SJCRH30 (cell line): ENCODE results near the gene SPINDOC. TPM values are rescaled to one million over a fixed set of nuclear protein-coding genes. Genes with fewer than 3 reads are reported as not detected.
"Not testable (repeated sequence)": the region's sequence is repeated elsewhere in the genome, so short reads cannot be mapped to it uniquely, and the experiment has no call there.

Source experiments
- DNase-seq, 2 experiments: peaks; one replicate each; pipeline ENCODE4 v3.0.0-alpha.2; 2015 to 2020
- H3K27ac ChIP-seq: fragments of 250-450 bp; sonication (Bioruptor Pico); 2 replicates; pipeline ENCODE4 v1.5.1; 2020; ENCODE audit warnings: mild to moderate bottlenecking, moderate library complexity
- H3K27me3 ChIP-seq: fragments of 250-450 bp; sonication (Bioruptor Pico); 2 replicates; pipeline ENCODE4 v1.5.1; 2020; ENCODE audit warnings: mild to moderate bottlenecking, moderate library complexity
- H3K36me3 ChIP-seq: fragments of 250-450 bp; sonication (Bioruptor Pico); 2 replicates; pipeline ENCODE4 v1.5.1; 2020; ENCODE audit warnings: mild to moderate bottlenecking, moderate library complexity
- H3K4me1 ChIP-seq: fragments of 250-450 bp; sonication (Bioruptor Pico); 2 replicates; pipeline ENCODE4 v1.5.1; 2020; ENCODE audit warnings: mild to moderate bottlenecking, moderate library complexity
- H3K4me3 ChIP-seq: fragments of 250-450 bp; sonication (Bioruptor Pico); 2 replicates; pipeline ENCODE4 v1.5.1; 2020; ENCODE audit warnings: mild to moderate bottlenecking, moderate library complexity
- H3K9me3 ChIP-seq: fragments of 250-450 bp; sonication (Bioruptor Pico); replicated peaks from 2 replicates; pipeline ENCODE4 v1.5.1; 2020; ENCODE audit warnings: mild to moderate bottlenecking, moderate library complexity
- total RNA-seq: library from RNA; depleted of rRNA; stranded (reverse); fragments of >200 nt; shearing (Covaris generic); gene quantifications from 2 replicates; pipeline ENCODE4 v1.2.3, GENCODE V29; 2014

The SPINDOC gene
- total RNA-seq, 1 experiment from 2014 or later, result 63.7 TPM

GRCh38 chr11:63847363-63847762 lies 34.1 kb downstream of the SPINDOC start:
- DNase-seq, result no peak
- Histone ChIP-seq H3K4me1 (no peaks in the 10 kb centered on the region), H3K9me3 (no peaks in the 10 kb centered on the region), H3K4me3 (no peak overlapping the region), H3K36me3 (peaks cover 6% of the 10 kb centered on the region; the same call in 1 of the 2 replicates), H3K27me3 (no peaks in the 10 kb centered on the region), H3K27ac (no peak overlapping the region)

DNA sequence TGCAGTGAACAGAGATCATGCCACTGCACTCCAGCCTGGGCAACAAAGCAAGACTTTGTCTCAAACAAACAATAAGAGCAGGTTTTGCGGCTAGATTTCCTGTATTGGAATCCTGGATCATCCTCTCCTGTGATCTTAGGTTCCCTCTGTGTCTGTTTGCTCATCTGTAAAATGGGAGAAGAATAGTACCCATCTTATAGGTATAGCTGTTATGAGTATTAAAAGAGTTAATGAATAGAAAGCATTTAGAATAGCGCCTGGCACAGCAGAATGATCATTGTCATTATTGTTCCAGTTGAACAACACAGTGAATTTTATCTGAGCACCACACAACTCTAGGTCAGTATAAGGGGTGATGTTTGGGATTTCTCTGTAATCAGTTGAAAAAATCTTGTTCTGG lies 36.4 kb downstream of the SPINDOC start:
- Histone ChIP-seq H3K9me3 (no peaks in the 10 kb centered on the region), H3K4me3 (no peak overlapping the region), H3K27ac (no peak overlapping the region), H3K27me3 (no peaks in the 10 kb centered on the region), H3K36me3 (peaks cover 3% of the 10 kb centered on the region; the same call in 1 of the 2 replicates), H3K4me1 (no peaks in the 10 kb centered on the region)
- DNase-seq, result no peak

DNA sequence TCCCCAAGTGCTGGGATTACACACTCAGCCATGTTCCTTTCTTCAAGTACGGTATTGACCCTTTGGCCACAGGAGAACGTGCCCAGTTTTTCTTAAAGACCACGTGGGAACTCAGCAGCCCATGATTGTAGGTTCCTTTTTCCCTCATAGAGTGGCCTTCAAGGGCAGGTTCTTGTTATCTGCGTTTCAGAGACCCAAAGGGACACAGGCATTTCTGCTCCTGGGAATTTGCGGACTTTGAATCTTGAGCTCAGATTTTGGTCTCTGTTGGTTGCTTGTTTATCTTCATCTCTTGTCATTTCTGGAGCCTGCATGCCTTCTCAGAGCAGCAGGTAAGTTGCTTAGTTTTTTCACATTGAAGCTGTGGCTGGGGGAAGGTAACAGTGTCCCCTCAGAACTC lies 37.7 kb downstream of the SPINDOC start:
- Histone ChIP-seq H3K27me3 (no peaks in the 10 kb centered on the region), H3K27ac (no peak overlapping the region), H3K36me3 (peaks cover 2% of the 10 kb centered on the region; the same call in 1 of the 2 replicates), H3K9me3 (no peaks in the 10 kb centered on the region), H3K4me1 (no peaks in the 10 kb centered on the region), H3K4me3 (no peak overlapping the region)
- DNase-seq, result no peak

DNA sequence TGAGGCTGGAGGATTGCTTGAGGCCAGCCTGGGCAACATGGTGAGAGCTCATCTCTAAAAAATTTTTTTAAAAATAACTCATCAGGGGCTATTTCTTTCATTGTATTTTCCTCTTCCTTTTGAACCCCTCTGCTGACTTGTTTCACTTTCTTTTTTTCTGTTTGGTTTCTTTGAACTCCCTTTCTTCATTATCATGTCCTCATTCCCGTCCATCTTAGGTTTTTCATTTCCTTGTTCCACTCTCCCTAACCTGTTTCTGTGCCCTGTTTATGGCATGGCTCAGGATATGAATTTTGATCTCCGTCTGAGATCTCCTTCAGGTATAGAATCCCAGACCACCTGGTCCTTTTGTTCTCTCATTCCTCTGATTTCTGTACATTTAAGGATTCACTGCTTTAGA lies 38.1 kb downstream of the SPINDOC start:
- Histone ChIP-seq H3K4me1 (no peaks in the 10 kb centered on the region), H3K36me3 (peaks cover 2% of the 10 kb centered on the region; the same call in 1 of the 2 replicates), H3K27me3 (no peaks in the 10 kb centered on the region), H3K4me3 (no peak overlapping the region), H3K9me3 (no peaks in the 10 kb centered on the region), H3K27ac (no peak overlapping the region)
- DNase-seq, result no peak

DNA sequence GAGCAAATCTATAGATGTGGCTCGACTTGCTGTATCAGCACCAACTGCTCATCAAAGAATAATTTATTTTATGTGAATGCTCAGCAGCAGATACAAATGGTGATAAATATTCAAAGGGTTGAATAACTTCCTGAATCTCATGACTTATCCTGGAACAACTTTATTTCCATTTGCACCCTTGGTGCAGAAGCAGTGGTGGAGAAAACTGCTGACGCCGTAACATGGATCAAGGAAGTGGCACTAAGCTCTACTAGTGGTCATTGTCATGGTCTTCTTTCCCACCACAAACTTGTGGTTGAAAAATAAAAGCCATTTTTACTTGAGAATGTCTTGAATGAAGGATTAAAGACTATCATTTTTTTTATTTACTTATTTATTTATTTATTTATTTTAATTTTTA lies 40.2 kb downstream of the SPINDOC start:
- Histone ChIP-seq H3K9me3 (no peaks in the 10 kb centered on the region), H3K36me3 (peaks cover 2% of the 10 kb centered on the region; the same call in 1 of the 2 replicates), H3K4me1 (no peaks in the 10 kb centered on the region), H3K4me3 (no peak overlapping the region), H3K27me3 (no peaks in the 10 kb centered on the region), H3K27ac (no peak overlapping the region)
- no peak for DNase-seq

GRCh38 chr11:63854696-63855095 lies 41.4 kb downstream of the SPINDOC start:
- H3K4me1 ChIP-seq, result no peaks in the 10 kb centered on the region
- no peaks in the 10 kb centered on the region for H3K27me3 ChIP-seq
- no peak overlapping the region for H3K4me3 ChIP-seq
- no peaks in the 10 kb centered on the region for H3K9me3 ChIP-seq
- no peak for DNase-seq
- no peak overlapping the region for H3K27ac ChIP-seq
- peaks cover 2% of the 10 kb centered on the region; the same call in 1 of the 2 replicates for H3K36me3 ChIP-seq

DNA sequence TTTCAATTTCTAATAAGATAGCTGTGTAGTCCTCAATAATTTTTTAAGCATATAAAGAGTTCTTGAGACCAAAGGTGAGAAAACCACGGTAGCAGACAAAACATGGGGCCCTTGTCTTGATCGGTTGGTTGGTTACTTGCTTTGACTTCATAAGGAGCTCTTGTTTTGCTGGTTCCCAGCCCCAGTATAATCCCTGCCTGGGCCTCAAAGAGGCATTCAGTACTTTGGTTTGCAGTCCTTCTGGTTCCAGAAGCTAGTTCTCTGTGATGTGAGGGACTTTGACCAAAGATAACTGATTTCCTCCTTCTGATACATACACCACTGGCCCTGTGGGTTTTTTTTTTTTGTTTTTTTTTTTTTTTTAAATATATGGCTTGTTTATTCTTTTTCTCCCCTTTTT lies 42.7 kb downstream of the SPINDOC start:
- no peak for DNase-seq
- H3K4me3 ChIP-seq, result no peak overlapping the region
- no peaks in the 10 kb centered on the region for H3K9me3 ChIP-seq
- no peaks in the 10 kb centered on the region for H3K4me1 ChIP-seq
- no peaks in the 10 kb centered on the region for H3K27me3 ChIP-seq
- no peak overlapping the region for H3K27ac ChIP-seq
- peaks cover 4% of the 10 kb centered on the region; the same call in 1 of the 2 replicates for H3K36me3 ChIP-seq

DNA sequence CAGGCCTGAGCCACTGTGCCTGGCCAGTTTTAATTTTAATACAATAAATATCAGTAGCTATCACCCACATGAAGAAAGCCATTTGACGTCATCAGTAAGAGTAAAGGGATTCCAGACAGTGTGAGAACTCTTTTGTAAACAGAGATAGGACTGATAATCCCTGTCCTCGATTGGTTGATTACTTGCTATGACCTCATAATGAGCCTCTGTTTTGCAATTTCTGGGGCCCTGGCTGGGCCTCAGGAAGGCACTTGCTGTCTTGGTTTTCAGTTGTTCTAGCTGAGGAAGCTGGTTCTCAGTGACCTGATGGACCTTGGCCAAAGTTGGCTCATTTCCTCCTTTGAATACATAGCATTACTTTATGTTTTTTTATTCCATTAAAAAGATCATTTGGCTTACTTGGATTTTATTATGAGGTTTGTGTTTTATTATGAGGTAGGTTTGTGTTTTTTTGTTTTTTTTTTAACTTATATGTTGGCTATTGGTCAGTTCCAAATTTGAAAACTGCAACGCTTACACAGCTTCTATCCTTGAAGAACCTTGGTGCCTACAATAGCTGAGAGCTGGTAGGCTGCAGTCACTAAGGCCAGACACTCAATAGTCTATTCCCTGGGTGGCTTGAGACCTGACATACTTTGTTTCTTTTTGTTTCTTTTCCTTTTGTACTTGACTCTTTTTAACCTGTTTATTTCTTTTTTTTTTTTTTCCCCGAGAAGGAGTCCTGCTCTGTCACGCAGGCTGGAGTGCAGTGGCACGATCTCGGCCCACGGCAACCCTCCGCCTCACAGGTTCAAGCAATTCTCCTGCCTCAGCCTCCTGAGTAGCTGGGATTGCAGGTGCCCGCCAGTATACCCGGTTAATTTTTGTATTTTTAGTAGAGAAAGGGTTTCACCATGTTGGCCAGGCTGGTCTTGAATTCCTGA lies 45.6 kb downstream of the SPINDOC start:
- H3K27me3 ChIP-seq, result no peaks in the 10 kb centered on the region
- H3K27ac ChIP-seq, result no peak overlapping the region
- no peaks in the 10 kb centered on the region for H3K4me1 ChIP-seq
- 0 out of 2 replicates have a peak, but pooled peaks cover 4% of the 10 kb centered on the region for H3K36me3 ChIP-seq
- no peak overlapping the region for H3K4me3 ChIP-seq
- DNase-seq, result peak in 1 of 2 experiments; percentile 12
- no peaks in the 10 kb centered on the region for H3K9me3 ChIP-seq

DNA sequence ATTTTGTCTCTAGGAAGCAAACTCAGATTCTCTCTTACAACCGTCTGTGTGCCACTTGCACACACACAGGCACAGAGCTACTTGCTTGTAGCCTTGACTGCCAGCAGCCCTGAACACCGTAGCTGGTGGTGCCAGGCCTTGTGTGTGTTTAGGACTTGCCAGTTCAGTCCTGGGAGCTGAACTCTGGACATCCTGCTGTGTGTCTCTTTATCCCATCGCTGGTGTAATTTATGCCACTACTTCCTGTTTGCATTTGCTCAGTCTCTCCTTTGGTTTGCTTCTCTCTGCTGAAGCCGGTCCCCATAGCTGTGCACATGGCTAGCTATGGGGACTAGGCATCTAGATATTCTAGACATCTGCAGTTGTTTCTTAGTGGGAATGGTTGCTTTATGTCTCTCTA lies 49.7 kb downstream of the SPINDOC start:
- Histone ChIP-seq H3K27ac (no peak overlapping the region), H3K9me3 (no peaks in the 10 kb centered on the region), H3K4me3 (no peak overlapping the region), H3K36me3 (0 out of 2 replicates have a peak, but pooled peaks cover 7% of the 10 kb centered on the region), H3K4me1 (no peaks in the 10 kb centered on the region), H3K27me3 (no peaks in the 10 kb centered on the region)
- no peak for DNase-seq

DNA sequence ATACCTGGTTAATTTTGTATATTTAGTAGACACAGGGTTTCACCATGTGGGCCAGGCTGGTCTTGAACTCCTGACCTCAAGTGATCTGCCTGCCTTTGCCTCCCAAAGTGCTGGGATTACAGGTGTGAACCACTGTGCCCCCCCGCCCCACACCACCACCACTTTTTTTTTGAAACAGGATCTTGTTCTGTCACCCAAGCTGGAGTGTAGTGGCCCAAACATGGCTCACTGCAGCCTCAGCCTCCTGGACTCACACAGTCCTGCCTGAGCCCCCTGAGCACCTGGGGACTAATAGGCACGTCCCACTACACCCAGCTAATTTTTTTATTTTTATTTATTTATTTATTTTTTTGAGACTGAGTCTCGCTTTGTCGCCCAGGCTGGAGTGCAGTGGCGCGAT lies 50.4 kb downstream of the SPINDOC start:
- not testable (repeated sequence) for H3K4me3 ChIP-seq, H3K36me3 ChIP-seq, H3K4me1 ChIP-seq

GRCh38 chr11:63866211-63866610 lies 53.0 kb downstream of the SPINDOC start:
- Histone ChIP-seq H3K4me3 (no peak overlapping the region), H3K27me3 (no peaks in the 10 kb centered on the region), H3K4me1 (peaks cover 12% of the 10 kb centered on the region), H3K9me3 (no peaks in the 10 kb centered on the region), H3K36me3 (0 out of 2 replicates have a peak, but pooled peaks cover 3% of the 10 kb centered on the region), H3K27ac (no peak overlapping the region)
- no peak for DNase-seq

More for the DNA sequence above, 50.4 kb downstream of the SPINDOC start:
- not testable (repeated sequence) for H3K9me3 ChIP-seq, DNase-seq, H3K27me3 ChIP-seq, H3K27ac ChIP-seq

DNA sequence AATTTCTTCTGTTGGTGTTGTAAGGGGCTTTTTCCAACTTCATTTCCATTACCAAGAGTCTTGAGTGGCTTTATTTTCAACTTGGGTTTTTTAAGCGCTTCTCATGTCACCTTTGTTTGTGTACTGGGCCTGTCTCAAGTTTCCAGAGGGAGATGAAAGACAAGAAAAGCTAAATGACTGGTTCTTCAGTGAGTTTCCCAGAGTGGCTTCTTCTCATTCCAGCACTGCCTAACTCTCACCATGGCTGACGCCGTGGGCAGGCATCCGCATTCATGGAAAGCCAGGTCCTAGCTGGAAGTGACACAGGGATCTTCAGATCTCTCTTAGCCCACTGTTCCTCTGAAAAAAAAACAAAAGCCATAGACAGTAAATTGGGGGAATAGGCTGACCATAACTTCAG lies 54.3 kb downstream of the SPINDOC start:
- H3K36me3 ChIP-seq, result 0 out of 2 replicates have a peak, but pooled peaks cover 3% of the 10 kb centered on the region
- H3K4me1 ChIP-seq, result peaks cover 16% of the 10 kb centered on the region
- DNase-seq, result no peak
- H3K9me3 ChIP-seq, result no peaks in the 10 kb centered on the region
- no peaks in the 10 kb centered on the region for H3K27me3 ChIP-seq
- no peak overlapping the region for H3K4me3 ChIP-seq
- no peak overlapping the region for H3K27ac ChIP-seq

- Histone ChIP-seq H3K4me3 (no peak overlapping the region), H3K4me1 (peaks cover 16% of the 10 kb centered on the region)
- no peak for DNase-seq
Observed at GRCh38 chr11:63868399-63869064, 55.3 kb downstream of the SPINDOC start.

GRCh38 chr11:63869171-63869591 lies 55.9 kb downstream of the SPINDOC start:
- DNase-seq, result no peak
- no peak overlapping the region for H3K27ac ChIP-seq
- H3K4me1 ChIP-seq, result peaks cover 16% of the 10 kb centered on the region
- H3K4me3 ChIP-seq, result no peak overlapping the region
- no peaks in the 10 kb centered on the region for H3K27me3 ChIP-seq
- no peaks in the 10 kb centered on the region for H3K9me3 ChIP-seq
- 0 out of 2 replicates have a peak, but pooled peaks cover 3% of the 10 kb centered on the region for H3K36me3 ChIP-seq

More at GRCh38 chr11:63868399-63869064, 55.3 kb downstream of the SPINDOC start:
- Histone ChIP-seq H3K27ac (no peak overlapping the region), H3K27me3 (no peaks in the 10 kb centered on the region), H3K9me3 (no peaks in the 10 kb centered on the region), H3K36me3 (0 out of 2 replicates have a peak, but pooled peaks cover 3% of the 10 kb centered on the region)

- Histone ChIP-seq H3K27me3 (no peaks in the 10 kb centered on the region), H3K4me1 (peaks cover 16% of the 10 kb centered on the region), H3K9me3 (no peaks in the 10 kb centered on the region), H3K4me3 (no peak overlapping the region), H3K27ac (no peak overlapping the region), H3K36me3 (0 out of 2 replicates have a peak, but pooled peaks cover 5% of the 10 kb centered on the region)
- no peak for DNase-seq
Observed at GRCh38 chr11:63869683-63870082, 56.4 kb downstream of the SPINDOC start.
